Central memory CD8-positive, alpha-beta T cell (primary cell): Measurements from ENCODE around the gene IRF2BP1.

Source experiments
- ATAC-seq: fragments of 150-1000 bp; cut with Tn5 transposase; replicated peaks from 2 replicates; pipeline ENCODE4 v1.10.0; 2022; ENCODE audit warnings: mild to moderate bottlenecking, moderate FRiP score, moderate number of reproducible peaks; ENCODE audit not compliant: poor library complexity, severe bottlenecking; ENCODE audit errors: extremely low read depth
- DNase-seq, 2 donors: peaks; one replicate each; pipeline ENCODE4 v3.0.0; 2021; ENCODE audit warnings: low spot score in 2 of 2
- H3K27ac Mint-ChIP-seq: one replicate; pipeline ENCODE4 v1.8.0; 2022; ENCODE audit warnings: low read depth, mild to moderate bottlenecking, moderate library complexity, mixed read lengths
- H3K27me3 Mint-ChIP-seq: one replicate; pipeline ENCODE4 v1.8.0; 2022; ENCODE audit warnings: mixed read lengths
- H3K36me3 Mint-ChIP-seq: one replicate; pipeline ENCODE4 v1.8.0; 2022; ENCODE audit warnings: mild to moderate bottlenecking, moderate library complexity, mixed read lengths; ENCODE audit not compliant: insufficient read depth
- H3K4me1 Mint-ChIP-seq: one replicate; pipeline ENCODE4 v1.8.0; 2022; ENCODE audit warnings: mixed read lengths
- H3K4me3 Mint-ChIP-seq: one replicate; pipeline ENCODE4 v1.8.0; 2022; ENCODE audit warnings: mild to moderate bottlenecking, moderate library complexity, mixed read lengths
- H3K9me3 Mint-ChIP-seq: one replicate; pipeline ENCODE4 v1.8.0; 2022; ENCODE audit warnings: mixed read lengths

The IRF2BP1 gene

GRCh38 chr19:45885556-45886426, at the start of gene IRF2BP1:
IRF2BP1 (minus strand) TSS chr19:45886141; CDS start chr19:45885774, 367 bp downstream.
- DNase-seq (peak; percentile 80 to 85), ATAC-seq (peak; percentile 84)
- Mint-ChIP-seq H3K27me3 (no peaks in the 10 kb centered on the region), H3K4me1 (peaks cover 24% of the 10 kb centered on the region), H3K27ac (peak within 1 kb of the TSS; percentile 96), H3K4me3 (peak within 1 kb of the TSS; percentile 96), H3K36me3 (peaks cover 10% of the 10 kb centered on the region), H3K9me3 (no peaks in the 10 kb centered on the region)

- DNase-seq = no peak
- no peak overlapping the region for H3K27ac Mint-ChIP-seq
- no peaks in the 10 kb centered on the region for H3K4me1 Mint-ChIP-seq
- no peak overlapping the region for H3K4me3 Mint-ChIP-seq
- no peaks in the 10 kb centered on the region for H3K9me3 Mint-ChIP-seq
- H3K36me3 Mint-ChIP-seq = no peaks in the 10 kb centered on the region
- no peak for ATAC-seq
- H3K27me3 Mint-ChIP-seq = peaks cover 84% of the 10 kb centered on the region
Observed at GRCh38 chr19:45935267-45935666, 49.3 kb upstream of the IRF2BP1 start.

GRCh38 chr19:45934551-45935230, 48.8 kb upstream of the IRF2BP1 start:
- Mint-ChIP-seq H3K4me1 (no peaks in the 10 kb centered on the region), H3K4me3 (no peak overlapping the region)
- no peak for ATAC-seq

GRCh38 chr19:45933759-45934158, 47.8 kb upstream of the IRF2BP1 start:
- no peak for DNase-seq
- Mint-ChIP-seq H3K27ac (no peak overlapping the region), H3K36me3 (no peaks in the 10 kb centered on the region), H3K4me1 (no peaks in the 10 kb centered on the region), H3K4me3 (no peak overlapping the region), H3K27me3 (peaks cover 76% of the 10 kb centered on the region), H3K9me3 (no peaks in the 10 kb centered on the region)
- ATAC-seq = no peak

More at GRCh38 chr19:45934551-45935230, 48.8 kb upstream of the IRF2BP1 start:
- no peak overlapping the region for H3K27ac Mint-ChIP-seq
- peaks cover 85% of the 10 kb centered on the region for H3K27me3 Mint-ChIP-seq
- DNase-seq = no peak
- H3K36me3 Mint-ChIP-seq = no peaks in the 10 kb centered on the region
- H3K9me3 Mint-ChIP-seq = no peaks in the 10 kb centered on the region

- Mint-ChIP-seq H3K4me1 (peaks cover 15% of the 10 kb centered on the region), H3K9me3 (no peaks in the 10 kb centered on the region), H3K27me3 (peaks cover 52% of the 10 kb centered on the region), H3K4me3 (no peak overlapping the region), H3K36me3 (peaks cover 1% of the 10 kb centered on the region), H3K27ac (no peak overlapping the region)
- ATAC-seq = no peak
- no peak for DNase-seq
Observed at GRCh38 chr19:45931055-45931454, 45.1 kb upstream of the IRF2BP1 start.

GRCh38 chr19:45929247-45929646, 43.3 kb upstream of the IRF2BP1 start:
- no peaks in the 10 kb centered on the region for H3K9me3 Mint-ChIP-seq

GRCh38 chr19:45927565-45928261, 41.8 kb upstream of the IRF2BP1 start:
- Mint-ChIP-seq H3K36me3 (peaks cover 1% of the 10 kb centered on the region), H3K9me3 (no peaks in the 10 kb centered on the region), H3K4me3 (no peak overlapping the region), H3K27me3 (peaks cover 20% of the 10 kb centered on the region), H3K27ac (no peak overlapping the region), H3K4me1 (peaks cover 15% of the 10 kb centered on the region)
- ATAC-seq (peak; percentile 77), DNase-seq (peak; percentile 77 to 83)

More at GRCh38 chr19:45929247-45929646, 43.3 kb upstream of the IRF2BP1 start:
- no peak overlapping the region for H3K4me3 Mint-ChIP-seq
- DNase-seq = no peak
- H3K36me3 Mint-ChIP-seq = peaks cover 1% of the 10 kb centered on the region
- no peak for ATAC-seq
- H3K27ac Mint-ChIP-seq = no peak overlapping the region
- peaks cover 15% of the 10 kb centered on the region for H3K4me1 Mint-ChIP-seq
- H3K27me3 Mint-ChIP-seq = peaks cover 34% of the 10 kb centered on the region

- peaks cover 3% of the 10 kb centered on the region for H3K36me3 Mint-ChIP-seq
- no peak overlapping the region for H3K27ac Mint-ChIP-seq
- no peak overlapping the region for H3K4me3 Mint-ChIP-seq
- H3K27me3 Mint-ChIP-seq = peaks cover under 1% of the 10 kb centered on the region
- DNase-seq (no peak), ATAC-seq (no peak)
- H3K4me1 Mint-ChIP-seq = peaks cover 15% of the 10 kb centered on the region
- no peaks in the 10 kb centered on the region for H3K9me3 Mint-ChIP-seq
Observed at GRCh38 chr19:45924891-45925447, 39.0 kb upstream of the IRF2BP1 start.

- DNase-seq (no peak), ATAC-seq (no peak)
- Mint-ChIP-seq H3K9me3 (no peaks in the 10 kb centered on the region), H3K27ac (no peak overlapping the region), H3K36me3 (peaks cover 1% of the 10 kb centered on the region), H3K4me3 (no peak overlapping the region), H3K4me1 (peaks cover 6% of the 10 kb centered on the region), H3K27me3 (peaks cover 12% of the 10 kb centered on the region)
Observed at GRCh38 chr19:45922281-45922680, 36.3 kb upstream of the IRF2BP1 start.

- ATAC-seq (no peak), DNase-seq (no peak)
- Mint-ChIP-seq H3K4me3 (no peak overlapping the region), H3K27me3 (peaks cover 24% of the 10 kb centered on the region), H3K27ac (no peak overlapping the region), H3K36me3 (peaks cover 1% of the 10 kb centered on the region), H3K4me1 (no peaks in the 10 kb centered on the region), H3K9me3 (no peaks in the 10 kb centered on the region)
Observed at GRCh38 chr19:45920458-45920857, 34.5 kb upstream of the IRF2BP1 start.

GRCh38 chr19:45919678-45920077, 33.7 kb upstream of the IRF2BP1 start:
- Mint-ChIP-seq H3K27ac (no peak overlapping the region), H3K4me3 (no peak overlapping the region), H3K4me1 (no peaks in the 10 kb centered on the region), H3K27me3 (peaks cover 24% of the 10 kb centered on the region), H3K9me3 (no peaks in the 10 kb centered on the region), H3K36me3 (peaks cover 1% of the 10 kb centered on the region)
- no peak for DNase-seq
- ATAC-seq = no peak

- ATAC-seq = no peak
- no peak for DNase-seq
- Mint-ChIP-seq H3K4me1 (no peaks in the 10 kb centered on the region), H3K36me3 (peaks cover 1% of the 10 kb centered on the region), H3K27ac (no peak overlapping the region), H3K9me3 (no peaks in the 10 kb centered on the region), H3K27me3 (peaks cover 25% of the 10 kb centered on the region), H3K4me3 (no peak overlapping the region)
Observed at GRCh38 chr19:45918721-45919120, 32.8 kb upstream of the IRF2BP1 start.
